Activated CD4-positive, alpha-beta T cell treated with anti-CD3 and anti-CD28 coated beads, Interleukin-2, amount 50 U/mL, for 24 hours (primary cell): ENCODE results near the gene C11orf24.

ENCODE experiments used
- DNase-seq, 2 donors: peaks; one replicate each; pipeline ENCODE4 v3.0.0-alpha.2; 2020; ENCODE audit warnings: low read depth in 1 of 2, low spot score in 1 of 2

The C11orf24 gene

DNA sequence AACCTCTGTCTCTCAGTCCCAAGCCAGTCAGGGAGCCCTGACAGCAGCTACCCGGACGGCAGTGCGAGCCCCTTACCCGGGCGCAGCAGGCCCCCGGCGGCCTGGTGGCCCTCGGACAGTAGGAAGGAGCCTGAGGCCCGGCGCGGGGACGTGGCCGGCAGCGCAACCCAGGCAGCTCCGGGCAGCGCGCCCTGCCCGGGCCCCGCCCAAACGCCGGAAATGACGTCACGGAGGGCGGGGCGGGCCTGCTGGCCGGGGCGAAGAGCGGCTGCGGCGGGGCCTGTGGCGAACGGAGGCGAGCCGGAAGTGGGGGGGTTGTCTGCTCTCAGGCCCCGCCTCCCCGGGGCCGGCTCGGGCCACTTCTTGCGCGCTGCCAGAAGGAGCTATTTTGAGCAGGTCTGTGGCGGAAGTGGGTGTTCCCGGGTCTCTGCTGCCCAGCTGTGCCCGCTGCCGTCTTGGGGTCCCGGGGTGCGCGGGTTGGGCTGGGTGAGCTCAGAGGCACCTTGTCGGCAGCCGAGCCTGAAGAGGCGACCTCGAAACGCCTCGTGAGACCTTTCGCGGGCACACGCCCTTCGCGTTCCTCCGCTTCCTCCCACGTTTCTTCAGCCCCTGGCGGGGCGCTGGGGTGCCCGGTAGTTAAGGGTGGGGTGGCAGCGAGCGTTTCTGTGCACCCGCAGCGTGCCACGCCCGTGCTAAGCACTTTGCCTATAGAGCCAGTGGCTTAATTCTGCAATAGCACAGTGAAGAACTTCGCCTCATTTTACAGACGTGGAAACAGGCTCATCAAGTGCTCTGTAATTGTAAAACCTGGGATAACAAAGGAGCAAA lies at the start of gene C11orf24:
C11orf24 (minus strand) TSS at position 193 of the 828 bp plus-strand sequence. CDS start 8,206 bp downstream, outside the sequence.
- DNase-seq = peak; percentile 87 to 90

DNA sequence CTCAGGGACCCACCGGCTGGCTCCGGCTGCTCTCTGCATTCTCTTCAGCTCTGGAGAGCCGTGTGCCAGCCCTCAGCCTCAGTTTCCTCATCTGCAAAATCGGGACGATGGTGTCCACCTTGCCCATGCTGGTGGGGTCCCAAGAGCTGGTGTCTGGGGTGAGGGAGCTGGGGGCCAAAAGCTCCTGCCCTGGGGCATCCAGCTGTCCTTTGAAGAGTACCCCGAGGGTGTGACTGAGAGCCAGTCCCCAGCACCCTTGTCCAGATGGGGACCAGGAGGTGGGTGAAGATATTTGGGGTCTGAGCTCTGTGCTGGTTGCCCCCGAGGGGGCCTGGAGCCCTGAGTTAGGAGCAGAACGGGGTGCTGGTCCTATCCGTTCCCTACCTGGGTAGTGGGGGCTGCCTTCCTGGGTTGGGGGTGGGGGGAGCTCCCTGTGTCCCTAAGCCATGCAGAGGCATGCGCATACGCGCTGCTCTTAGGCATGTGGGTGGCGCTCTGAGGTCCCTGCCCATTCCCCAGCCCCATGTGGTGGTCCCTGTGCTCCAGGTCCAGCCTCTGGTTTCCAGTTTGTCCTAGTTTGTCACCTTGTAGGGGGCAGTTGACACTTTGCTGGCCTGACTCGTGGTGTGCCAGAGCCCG lies 45.5 kb upstream of the C11orf24 start:
- no peak for DNase-seq

GRCh38 chr11:68315171-68315920 lies 43.6 kb upstream of the C11orf24 start:
- no peak for DNase-seq

DNA sequence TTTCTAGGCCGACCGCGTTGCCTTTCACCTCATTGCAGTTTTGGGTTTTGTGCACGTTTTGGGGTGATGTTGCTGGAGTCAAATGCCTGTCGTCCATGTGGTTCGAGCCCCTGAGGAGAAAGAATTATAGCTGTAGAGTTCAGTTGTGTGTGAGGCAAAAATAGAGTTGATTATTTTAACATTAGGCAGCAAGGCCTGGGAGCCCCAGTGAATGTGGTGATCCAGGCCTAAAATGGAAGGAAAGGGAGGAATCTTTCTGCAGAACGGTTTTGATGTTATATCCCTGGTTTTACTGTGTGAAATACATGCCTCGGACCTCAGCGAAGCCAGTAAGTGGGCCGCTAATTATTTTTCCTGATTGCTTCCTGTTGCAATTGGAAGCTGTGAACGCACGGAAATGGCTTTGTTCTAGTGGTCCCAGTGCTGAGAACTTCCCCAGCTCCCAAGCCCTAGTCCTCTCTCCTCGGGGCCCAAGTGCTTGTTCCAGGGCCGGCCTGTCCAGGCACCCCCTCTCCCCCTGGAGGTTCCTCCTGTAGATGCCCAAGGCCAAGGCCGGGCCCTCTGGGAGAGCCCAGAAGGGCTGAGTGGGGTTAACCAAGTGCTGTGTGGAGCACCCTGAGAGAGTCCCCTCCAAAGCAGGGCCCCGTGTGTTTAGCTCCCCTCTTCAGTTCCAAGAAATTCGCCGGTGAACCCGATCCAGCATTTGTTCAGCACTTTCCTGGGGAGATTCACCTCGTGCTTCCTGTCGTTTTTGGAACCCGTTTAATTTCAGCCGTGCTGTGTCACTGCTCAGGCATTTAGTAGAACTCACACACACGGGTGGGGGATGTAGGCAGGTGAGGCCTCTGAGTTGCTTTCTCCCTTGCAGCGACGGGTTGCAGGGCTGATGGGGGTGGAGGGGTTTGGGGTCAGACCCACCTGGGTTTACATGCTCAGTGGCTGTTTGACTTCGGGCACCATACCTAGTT lies 42.7 kb upstream of the C11orf24 start:
- DNase-seq = no peak

DNA sequence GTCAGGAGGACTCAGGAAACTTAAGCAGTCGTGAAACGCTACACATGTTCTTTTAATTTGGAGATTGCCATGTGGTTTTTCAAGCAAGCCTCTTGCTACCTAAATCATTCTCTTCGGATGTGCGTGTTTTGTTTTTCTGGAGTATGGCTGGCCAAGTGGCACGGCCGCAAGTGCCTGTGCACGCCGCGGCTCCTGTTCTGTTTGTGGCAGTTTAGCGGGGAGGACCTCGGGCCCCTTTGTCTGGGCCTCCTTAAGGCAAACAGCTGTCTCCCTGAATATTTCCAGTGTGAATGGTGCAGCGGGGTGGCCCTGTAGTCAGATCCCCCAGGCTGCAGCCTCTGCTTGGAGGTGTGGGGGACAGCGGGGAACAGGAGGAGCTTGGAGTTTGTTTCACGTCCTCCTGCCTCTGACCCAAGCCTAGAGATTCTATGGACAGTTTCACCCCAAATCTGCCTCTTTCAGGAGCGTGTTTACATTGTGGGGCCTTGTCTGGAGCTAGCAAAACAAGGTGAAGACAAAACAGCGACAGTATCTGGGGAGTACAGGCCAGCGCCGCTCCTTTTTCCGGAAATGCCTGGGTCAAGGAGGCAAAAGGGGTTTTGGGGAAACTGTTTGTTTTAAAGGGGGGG lies 41.9 kb upstream of the C11orf24 start:
- DNase-seq = no peak

GRCh38 chr11:68312780-68313573 lies 41.2 kb upstream of the C11orf24 start:
- no peak for DNase-seq

- no peak for DNase-seq
These were observed 40.5 kb upstream of the C11orf24 start, which contains the start of gene LRP5 for GRCh38 chr11:68312117-68312779. Gene LRP5 (plus strand): TSS chr11:68312591. CDS start chr11:68312715, 124 bp downstream.

GRCh38 chr11:68311160-68312116 lies 39.7 kb upstream of the C11orf24 start:
- DNase-seq = no peak

DNA sequence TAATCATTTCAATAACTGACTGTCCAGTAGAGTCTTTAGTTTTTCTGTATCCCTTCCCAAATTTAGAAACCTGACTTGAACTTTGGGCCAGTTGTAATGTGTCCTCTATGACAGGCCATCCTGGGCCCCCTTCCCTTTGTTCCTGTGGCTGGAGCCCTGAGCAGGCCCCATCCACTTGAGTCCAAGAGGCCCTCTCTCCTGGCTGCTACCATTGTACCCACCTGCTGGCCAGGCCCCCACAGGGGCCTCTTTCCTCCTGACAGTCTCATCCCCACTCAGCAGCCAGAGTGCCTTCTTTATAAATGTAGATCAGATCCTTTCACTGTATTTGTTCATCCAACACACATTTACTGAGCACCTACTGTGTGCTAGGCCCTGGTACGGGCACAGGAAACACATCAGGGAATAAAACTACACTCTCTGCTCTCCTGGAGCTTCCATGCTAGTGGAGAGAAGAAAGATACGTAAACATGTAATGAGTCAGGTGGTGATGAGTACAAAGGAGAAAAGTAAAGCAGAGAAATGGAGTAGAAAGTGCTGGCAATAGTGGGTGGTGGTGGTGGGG lies 37.9 kb upstream of the C11orf24 start:
- no peak for DNase-seq

GRCh38 chr11:68308068-68308467 lies 36.3 kb upstream of the C11orf24 start:
- DNase-seq = no peak

GRCh38 chr11:68306636-68307035 lies 34.9 kb upstream of the C11orf24 start:
- DNase-seq = no peak

DNA sequence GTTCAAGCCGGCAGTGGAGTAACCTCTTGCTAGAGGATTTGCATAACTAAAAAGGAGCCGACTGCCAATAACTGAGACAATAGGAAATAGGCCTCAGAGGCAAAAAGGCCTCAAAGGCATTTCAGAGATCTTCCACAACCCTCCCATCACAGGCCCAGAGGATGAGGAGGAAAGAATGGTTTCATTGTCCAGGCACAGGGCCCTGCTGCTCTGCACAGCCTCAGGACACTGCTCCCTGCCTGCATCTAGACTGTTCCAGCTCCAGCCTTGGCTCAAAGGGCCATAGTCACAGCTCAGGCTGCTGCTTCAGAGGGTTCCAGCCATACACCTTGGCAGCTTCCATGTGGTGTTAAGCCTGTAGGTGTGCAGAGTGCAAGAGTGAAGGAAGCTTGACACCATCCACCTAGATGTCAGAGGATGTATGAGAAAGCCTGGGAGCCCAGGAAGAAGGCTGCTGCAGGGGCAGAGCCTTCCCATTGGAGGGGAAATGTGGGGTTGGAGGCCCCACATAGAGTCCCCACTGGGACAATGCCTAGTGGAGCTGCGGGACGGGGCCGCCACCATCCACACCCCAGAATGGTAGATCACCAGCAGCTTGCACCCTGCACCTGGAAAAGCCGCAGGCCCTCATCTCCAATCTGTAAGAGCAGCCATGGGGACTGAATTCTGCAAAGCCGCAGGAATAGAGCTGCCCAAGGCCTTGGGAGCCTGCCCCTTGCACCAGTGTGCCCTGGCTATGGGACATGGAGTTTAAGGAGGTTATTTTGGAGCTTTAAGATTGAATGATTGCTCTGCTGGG lies 32.4 kb upstream of the C11orf24 start:
- DNase-seq = no peak

DNA sequence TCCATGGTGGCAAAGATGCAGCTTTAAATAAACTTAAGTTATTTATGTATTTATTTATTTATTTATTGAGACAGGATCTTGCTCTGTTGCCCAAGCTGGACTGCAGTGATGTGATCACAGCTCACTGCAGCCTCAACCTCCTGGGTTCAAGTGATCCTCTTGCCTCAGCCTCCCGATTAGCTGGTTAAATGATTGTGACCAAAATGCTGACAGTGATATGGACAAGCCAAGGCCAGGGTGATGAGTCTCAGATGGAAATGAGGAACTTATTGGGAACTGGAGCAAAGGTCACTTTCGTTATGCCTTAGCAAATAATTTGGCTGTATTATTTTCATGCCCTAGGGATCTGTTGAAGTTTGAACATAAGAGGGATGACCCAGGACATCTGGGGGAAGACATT lies 31.3 kb upstream of the C11orf24 start:
- no peak for DNase-seq

- DNase-seq = no peak
These were observed 30.9 kb upstream of the C11orf24 start for GRCh38 chr11:68302670-68303069.

GRCh38 chr11:68302256-68302655 lies 30.5 kb upstream of the C11orf24 start:
- DNase-seq = no peak

GRCh38 chr11:68300076-68300830 lies 28.5 kb upstream of the C11orf24 start:
- no peak for DNase-seq
